T47D (cell line): ENCODE data around the gene ADORA2B.

Experiments used
- DNase-seq, 2 experiments: peaks; one replicate each; pipeline versions ENCODE4 v3.0.0 to v3.0.0-alpha.2; 2011 to 2012; ENCODE audit warnings: low read depth in 1 of 2, low spot score in 1 of 2
- JUND ChIP-seq: IDR thresholded peaks from 2 replicates; pipeline ENCODE4 v1.6.1; 2012; ENCODE audit warnings: low read depth
- in situ Hi-C: cut with HindIII; loops from 2 replicates; pipeline ENCODE4 v1.10.0; 2016; ENCODE audit warnings: low sequenced_read_pairs, low pct_unique_long_range_greater_than_20kb

ADORA2B gene

GRCh38 chr17:16025202-16025601, 80.3 kb downstream of the ADORA2B start:
- no peak for DNase-seq
- no peak for TF ChIP-seq JUND
- in situ Hi-C loops, result no loop called here
